ENCODE results near the gene GABRR3.
"Not testable (repeated sequence)": the region's sequence is repeated elsewhere in the genome, so short reads cannot be mapped to it uniquely, and the experiment has no call there.

GABRR3 gene

GRCh38 chr3:98021830-98022560, 13.1 kb downstream of the GABRR3 start:
- DNase-seq: no peak

- DNase-seq: no peak
These were observed 14.7 kb downstream of the GABRR3 start for GRCh38 chr3:98020412-98020811.

GRCh38 chr3:98018301-98018700, 16.8 kb downstream of the GABRR3 start:
- DNase-seq: no peak

GRCh38 chr3:98014268-98014585, 20.9 kb downstream of the GABRR3 start:
- DNase-seq: no peak

- DNase-seq: no peak
These were observed 21.5 kb downstream of the GABRR3 start for GRCh38 chr3:98013411-98014267.

- DNase-seq: no peak
These were observed 22.1 kb downstream of the GABRR3 start for GRCh38 chr3:98012979-98013378.

GRCh38 chr3:98010883-98011449, 24.1 kb downstream of the GABRR3 start:
- DNase-seq: not testable (repeated sequence)

- no peak for DNase-seq
These were observed 24.8 kb downstream of the GABRR3 start for GRCh38 chr3:98010194-98010882.

GRCh38 chr3:98008855-98009254, 26.3 kb downstream of the GABRR3 start:
- no peak for DNase-seq

- no peak for DNase-seq
These were observed 29.7 kb downstream of the GABRR3 start for GRCh38 chr3:98005438-98005837.

GRCh38 chr3:98004721-98005120, 30.4 kb downstream of the GABRR3 start:
- no peak for DNase-seq

GRCh38 chr3:98003306-98003969, 31.7 kb downstream of the GABRR3 start:
- no peak for DNase-seq

GRCh38 chr3:98002717-98003116, 32.4 kb downstream of the GABRR3 start:
- DNase-seq: no peak

GRCh38 chr3:97999994-98000393, 35.1 kb downstream of the GABRR3 start:
- no peak for DNase-seq

- no peak for DNase-seq
These were observed 36.0 kb downstream of the GABRR3 start for GRCh38 chr3:97999103-97999502.

- no peak for DNase-seq
These were observed 38.1 kb downstream of the GABRR3 start for GRCh38 chr3:97996988-97997387.

- no peak for DNase-seq
These were observed 40.7 kb downstream of the GABRR3 start for GRCh38 chr3:97994328-97994945.

GRCh38 chr3:97993526-97993925, 41.6 kb downstream of the GABRR3 start:
- DNase-seq: no peak

- DNase-seq: no peak
These were observed 42.5 kb downstream of the GABRR3 start for GRCh38 chr3:97992547-97993173.

GRCh38 chr3:97991293-97991682, 43.8 kb downstream of the GABRR3 start:
- no peak for DNase-seq

- no peak for DNase-seq
These were observed 44.4 kb downstream of the GABRR3 start for GRCh38 chr3:97990624-97991292.
